Stomach (tissue), 9 donors: ENCODE results near the gene GARIN3. TPM values are rescaled to one million over a fixed set of nuclear protein-coding genes. Genes with fewer than 3 reads are reported as not detected.

ENCODE experiments used
- DNase-seq, 2 donors: peaks; one replicate each; pipeline versions ENCODE4 v3.0.0 to v3.0.0-alpha.2; 2013 to 2019
- H3K27ac ChIP-seq, 5 donors: fragments of 200-600 bp in 4 of 5; sonication (generic) in 4 of 5; one replicate each; pipeline ENCODE4 v1.5.1; 2013 to 2019; ENCODE audit warnings: mild to moderate bottlenecking in 1 of 5, moderate library complexity in 1 of 5
- H3K27me3 ChIP-seq, 3 donors: fragments of 200-600 bp; sonication (generic); one replicate each; pipeline ENCODE4 v1.5.1; 2017 to 2019; ENCODE audit warnings: mixed run types in 1 of 3
- H3K36me3 ChIP-seq, 4 donors: fragments of 200-600 bp; sonication (generic); 1 replicate in 3 of 4; 2 replicates in 1 of 4; pipeline ENCODE4 v1.5.1; 2016 to 2019
- H3K4me1 ChIP-seq, 4 donors: fragments of 200-600 bp; sonication (generic); one replicate each; pipeline ENCODE4 v1.5.1; 2016 to 2019
- H3K4me3 ChIP-seq, 4 donors: fragments of 200-600 bp; sonication (generic) in 3 of 4; one replicate each; pipeline ENCODE4 v1.5.1; 2016 to 2019; ENCODE audit warnings: mild to moderate bottlenecking in 1 of 4
- H3K9me3 ChIP-seq, 4 donors: fragments of 200-600 bp; sonication (generic); one replicate each; pipeline ENCODE4 v1.5.1; 2016 to 2019
- CTCF ChIP-seq, 7 experiments: fragments of 450-650 bp in 4 of 7; fragments of 200-600 bp in 3 of 7; sonication (generic) in 3 of 7; IDR thresholded peaks; one replicate each; pipeline ENCODE4 v1.5.1; 2016 to 2019; ENCODE audit warnings: antibody characterized with exemption in 7 of 7, control low read depth in 2 of 7, mild to moderate bottlenecking in 1 of 7
- EP300 ChIP-seq: sonication (generic); formaldehyde crosslinking; IDR thresholded peaks from one replicate; pipeline ENCODE4 v1.6.1; 2017; ENCODE audit warnings: antibody characterized with exemption
- POLR2A ChIP-seq, 4 donors: fragments of 450-650 bp; IDR thresholded peaks; one replicate each; pipeline ENCODE4 v1.6.1; 2016; ENCODE audit warnings: antibody characterized with exemption in 4 of 4, control low read depth in 2 of 4, mild to moderate bottlenecking in 1 of 4, moderate library complexity in 1 of 4
- POLR2AphosphoS5 ChIP-seq, 3 donors: sonication (generic); formaldehyde crosslinking; IDR thresholded peaks; one replicate each; pipeline ENCODE4 v1.6.1; 2016; ENCODE audit warnings: antibody characterized with exemption in 3 of 3
- WGBS, 5 donors: extraction: QIAGEN DNeasy Blood & Tissue Kit in 3 of 5; methylation state at CpG; one replicate each; pipeline versions ENCODE4 v1.1.5 to v1.1.7; 2013 to 2018; 5-methylcytosine and 5-hydroxymethylcytosine counted together
- intact Hi-C: fragments of 100-400 bp; cut with DNase I; formaldehyde crosslinking; loops from one replicate; pipeline ENCODE4 v1.15.1; 2023; ENCODE audit warnings: low total_unique reads
- polyA plus RNA-seq, 3 donors: library from polyadenylated mRNA; stranded (reverse); fragments of 200-250 nt; gene quantifications; one replicate each; pipeline ENCODE4 v1.2.3, GENCODE V29; 2013
- total RNA-seq, 5 donors: library from RNA; depleted of rRNA; stranded (reverse); fragments of >200 nt; gene quantifications; one replicate each; pipeline versions ENCODE4 v1.1.0 to v1.2.3, GENCODE V29; 2014 to 2016
- donor health status: healthy with polysubstance abuse.
- donor health status: Bipolar disorder and iron deficiency.
- donor health status: healthy.

The GARIN3 gene
- total and polyA plus RNA-seq, 8 donors = not detected

- H3K4me1 ChIP-seq = no peaks in the 10 kb centered on the region
- peaks cover 0 to 7% (median 0%) of the 10 kb centered on the region in 3 donors for H3K27me3 ChIP-seq
- H3K9me3 ChIP-seq = peaks cover 0 to 3% (median 0%) of the 10 kb centered on the region in 4 donors
- no peak for DNase-seq
- WGBS, 5 donors = 83 to 90% (median 87%) methylated on average over 14 of the region's 14 CpGs
- no peak for TF ChIP-seq CTCF (IDR thresholded peaks at IDR 0.05)
- no peak for TF ChIP-seq EP300
- no peak overlapping the region for H3K4me3 ChIP-seq
- no peaks in the 10 kb centered on the region for H3K36me3 ChIP-seq
- no peak overlapping the region for H3K27ac ChIP-seq
- intact Hi-C loops = no loop called here
These were observed 396 bp downstream of the GARIN3 start for GRCh38 chr5:157165668-157166067.

GRCh38 chr5:157165261-157165660, 803 bp downstream of the GARIN3 start:
- no peak overlapping the region for H3K4me3 ChIP-seq
- no peak for TF ChIP-seq POLR2A (IDR thresholded peaks at IDR 0.05)
- TF ChIP-seq EP300 = no peak
- no peak for TF ChIP-seq POLR2AphosphoS5 (IDR thresholded peaks at IDR 0.05)
- TF ChIP-seq CTCF (IDR thresholded peaks at IDR 0.05) = no peak
- H3K27ac ChIP-seq = no peak overlapping the region
- H3K4me1 ChIP-seq = no peaks in the 10 kb centered on the region
- 83 to 90% (median 85%) methylated on average over 4 of the region's 4 CpGs for WGBS, 5 donors
- intact Hi-C loops = no loop called here
- H3K27me3 ChIP-seq = peaks cover 0 to 7% (median 0%) of the 10 kb centered on the region in 3 donors
- DNase-seq = no peak
- peaks cover 0 to 3% (median 0%) of the 10 kb centered on the region in 4 donors for H3K9me3 ChIP-seq
- no peaks in the 10 kb centered on the region for H3K36me3 ChIP-seq

GRCh38 chr5:157164521-157164920, 1.5 kb downstream of the GARIN3 start:
- 64 to 84% (median 72%) methylated on average over 5 of the region's 5 CpGs for WGBS, 5 donors
- no peaks in the 10 kb centered on the region for H3K36me3 ChIP-seq
- intact Hi-C loops = no loop called here

GRCh38 chr5:157162919-157163510, 3.0 kb downstream of the GARIN3 start:
- no peaks in the 10 kb centered on the region for H3K36me3 ChIP-seq
- DNase-seq = no peak
- no peaks in the 10 kb centered on the region for H3K4me1 ChIP-seq
- no peak overlapping the region for H3K4me3 ChIP-seq
- H3K27me3 ChIP-seq = peaks cover 0 to 7% (median 0%) of the 10 kb centered on the region in 3 donors
- H3K9me3 ChIP-seq = no peaks in the 10 kb centered on the region
- intact Hi-C loops = no loop called here
- H3K27ac ChIP-seq = no peak overlapping the region
- WGBS, 5 donors = 92 to 94% (median 93%) methylated on average over 12 of the region's 12 CpGs
- no peak for TF ChIP-seq CTCF (IDR thresholded peaks at IDR 0.05)
- TF ChIP-seq EP300 = no peak
- TF ChIP-seq POLR2AphosphoS5 (IDR thresholded peaks at IDR 0.05) = no peak
- TF ChIP-seq POLR2A (IDR thresholded peaks at IDR 0.05) = no peak

More at GRCh38 chr5:157164521-157164920, 1.5 kb downstream of the GARIN3 start:
- Histone ChIP-seq H3K27ac (no peak overlapping the region), H3K9me3 (no peaks in the 10 kb centered on the region), H3K4me1 (no peaks in the 10 kb centered on the region), H3K27me3 (peaks cover 0 to 7% (median 0%) of the 10 kb centered on the region in 3 donors), H3K4me3 (no peak overlapping the region)
- DNase-seq = no peak
- TF ChIP-seq CTCF (IDR thresholded peaks at IDR 0.05) = no peak
- no peak for TF ChIP-seq POLR2A (IDR thresholded peaks at IDR 0.05)
- TF ChIP-seq POLR2AphosphoS5 (IDR thresholded peaks at IDR 0.05) = no peak
- no peak for TF ChIP-seq EP300
